ENCODE data around the gene FPGS.
"Not testable (repeated sequence)": the region's sequence is repeated elsewhere in the genome, so short reads cannot be mapped to it uniquely, and the experiment has no call there.

FPGS gene

DNA sequence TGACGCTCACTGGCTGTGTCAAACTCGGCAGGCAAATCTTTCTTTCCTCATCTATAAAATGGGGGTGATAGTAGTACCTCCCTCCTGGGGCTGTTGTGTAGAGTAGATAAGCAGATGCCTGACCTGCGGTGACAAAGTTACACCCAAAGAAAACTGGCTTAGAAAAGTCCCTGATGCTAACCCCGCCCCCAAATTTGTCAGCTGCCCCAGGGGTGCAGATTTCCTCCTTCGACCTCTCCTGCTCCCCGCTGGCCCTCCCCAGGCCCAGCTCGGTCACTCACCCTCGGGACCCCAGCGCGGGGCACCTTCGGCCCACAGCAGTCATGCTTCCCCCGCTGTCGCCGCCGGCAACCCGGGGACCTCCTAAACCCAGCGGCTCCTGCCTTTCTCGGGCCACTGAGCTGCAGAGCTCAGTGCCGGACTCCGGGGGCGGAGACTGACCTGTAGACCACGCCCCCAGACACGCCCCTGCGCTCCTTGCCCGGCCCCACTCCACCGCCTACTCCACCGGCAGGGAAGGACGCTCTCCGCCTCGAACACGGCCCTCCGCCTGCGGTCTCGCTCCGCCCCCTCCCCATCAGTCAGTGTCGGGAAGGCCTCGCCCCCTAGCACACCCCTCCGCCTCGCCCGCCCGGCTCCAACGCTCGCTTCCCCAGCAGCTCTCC is 31.6 kb upstream of the FPGS start:
- peak; percentile 57 for DNase-seq

DNA sequence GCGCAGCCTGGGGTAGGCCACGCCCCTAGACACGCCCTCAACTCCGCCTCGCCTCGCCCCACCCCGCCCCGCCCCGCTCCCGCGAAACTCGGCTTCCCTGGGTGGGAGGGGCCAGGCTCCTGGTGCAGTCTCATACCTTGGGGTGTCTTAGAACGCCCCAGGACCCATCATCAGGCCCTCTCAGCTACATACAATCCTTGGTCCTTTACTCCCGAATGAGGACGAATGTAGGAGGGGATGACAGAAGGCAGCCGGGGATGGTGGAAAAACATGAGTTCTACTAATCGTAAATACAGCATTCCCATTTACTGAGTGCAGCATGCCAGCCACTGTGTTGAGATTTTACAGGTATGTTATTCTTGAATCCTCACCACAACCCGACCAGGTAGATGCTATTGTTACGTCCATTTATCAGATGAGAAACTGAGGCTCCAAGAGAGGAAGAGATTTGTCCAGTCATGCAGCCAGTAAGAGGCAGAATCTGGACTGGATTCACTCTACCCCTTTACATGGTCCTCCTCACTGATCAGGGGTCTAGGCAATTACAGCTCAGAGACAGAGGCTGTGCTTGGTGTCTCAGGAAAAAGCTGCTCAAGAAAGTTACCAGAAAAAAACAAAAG is 31.0 kb upstream of the FPGS start:
- no peak for DNase-seq

- DNase-seq, result no peak
Observed at GRCh38 chr9:127772603-127773002, 30.1 kb upstream of the FPGS start.

DNA sequence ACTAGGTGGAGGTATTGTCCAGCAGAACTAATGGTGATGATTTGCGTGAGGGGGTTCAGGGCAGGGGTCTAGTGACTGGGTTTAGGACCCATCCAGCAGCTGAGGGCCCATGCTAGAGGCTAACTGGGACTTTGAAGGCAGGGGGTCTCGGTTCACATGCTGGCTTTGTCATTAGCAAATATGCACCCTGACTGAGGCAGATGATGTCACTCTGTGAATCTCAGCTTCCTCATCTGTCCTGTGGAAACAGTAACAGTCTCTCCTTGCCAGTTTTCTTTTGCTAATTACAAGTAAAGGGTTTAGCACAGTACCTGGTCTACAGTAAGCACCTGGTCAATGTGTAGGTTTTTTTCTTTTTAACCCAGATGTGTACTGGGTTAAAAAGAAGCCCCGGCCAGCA is 29.4 kb upstream of the FPGS start:
- no peak for DNase-seq

DNA sequence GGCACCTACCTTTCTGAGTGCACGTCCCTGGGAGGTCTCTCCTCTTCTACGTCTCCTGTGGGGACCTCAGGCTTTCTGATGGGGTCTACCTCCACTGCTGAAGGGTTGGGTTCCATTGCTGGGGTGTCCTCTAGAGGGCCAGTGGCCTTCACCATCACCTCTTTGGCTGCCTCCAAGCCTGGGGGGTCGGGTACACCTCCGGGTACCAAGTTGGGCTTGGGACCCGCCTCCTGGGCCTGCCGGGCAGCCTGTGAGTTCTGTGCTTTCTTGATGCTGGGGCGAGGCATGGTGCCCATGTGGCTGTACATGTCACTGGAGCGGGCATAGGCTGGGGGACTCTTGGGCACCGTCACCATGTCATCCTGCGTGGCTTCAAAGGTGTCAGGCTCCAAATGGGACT is 28.7 kb upstream of the FPGS start:
- DNase-seq, result no peak

DNA sequence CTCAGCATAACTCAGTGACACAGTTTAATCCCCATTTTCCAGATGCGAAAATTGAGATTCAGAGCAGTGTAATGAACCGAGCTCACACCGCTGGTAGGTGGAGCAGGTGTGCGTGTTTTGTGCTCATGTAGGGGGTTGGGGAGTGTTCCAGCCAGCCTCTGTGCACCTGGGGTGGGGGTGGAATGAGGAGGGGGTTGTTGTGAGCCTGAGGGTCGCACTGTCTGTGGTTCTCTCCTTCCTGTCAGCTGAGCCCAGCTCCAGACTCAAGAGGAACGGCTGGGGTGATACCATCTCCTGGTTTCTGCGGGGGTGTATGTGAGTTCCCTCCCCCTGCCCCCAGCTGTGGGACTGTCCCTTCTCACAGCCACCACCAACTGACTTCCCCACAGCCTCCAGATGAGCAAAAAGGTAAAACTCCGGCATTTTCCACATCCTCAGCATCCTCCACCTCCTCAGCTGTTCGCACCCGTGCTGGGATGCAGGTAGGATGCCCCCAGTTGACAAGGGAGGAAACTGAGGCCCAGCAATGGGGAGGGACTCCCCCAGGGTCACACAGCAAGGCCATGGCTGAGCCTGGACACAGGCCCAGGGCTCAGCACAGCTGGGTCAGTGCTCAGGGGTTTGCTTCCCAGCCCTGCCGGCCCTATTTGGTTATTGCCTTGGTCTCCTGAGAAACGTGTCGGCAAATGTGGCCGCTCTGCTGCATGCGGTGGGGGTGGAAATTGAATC is 26.3 kb upstream of the FPGS start:
- DNase-seq, result no peak

DNA sequence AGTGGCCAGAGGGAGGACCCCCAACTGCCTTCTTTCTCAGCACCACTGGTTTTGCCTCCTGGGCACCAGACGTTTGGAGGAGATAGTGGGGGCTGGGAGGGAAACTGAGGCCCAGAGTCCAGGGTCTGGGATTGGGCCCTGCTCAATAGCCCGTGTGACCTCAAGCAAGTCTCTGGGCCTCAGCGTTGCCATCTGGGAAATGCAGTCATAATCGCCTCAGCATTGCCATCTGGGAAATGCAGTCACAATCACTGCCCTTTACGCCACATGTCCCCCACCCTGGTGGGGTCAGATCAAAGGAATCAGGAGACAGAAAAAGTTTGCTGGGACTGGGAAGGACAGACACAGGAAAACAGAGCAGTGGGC is 25.8 kb upstream of the FPGS start:
- no peak for DNase-seq

GRCh38 chr9:127777368-127777980 is 25.2 kb upstream of the FPGS start:
- no peak for DNase-seq

DNA sequence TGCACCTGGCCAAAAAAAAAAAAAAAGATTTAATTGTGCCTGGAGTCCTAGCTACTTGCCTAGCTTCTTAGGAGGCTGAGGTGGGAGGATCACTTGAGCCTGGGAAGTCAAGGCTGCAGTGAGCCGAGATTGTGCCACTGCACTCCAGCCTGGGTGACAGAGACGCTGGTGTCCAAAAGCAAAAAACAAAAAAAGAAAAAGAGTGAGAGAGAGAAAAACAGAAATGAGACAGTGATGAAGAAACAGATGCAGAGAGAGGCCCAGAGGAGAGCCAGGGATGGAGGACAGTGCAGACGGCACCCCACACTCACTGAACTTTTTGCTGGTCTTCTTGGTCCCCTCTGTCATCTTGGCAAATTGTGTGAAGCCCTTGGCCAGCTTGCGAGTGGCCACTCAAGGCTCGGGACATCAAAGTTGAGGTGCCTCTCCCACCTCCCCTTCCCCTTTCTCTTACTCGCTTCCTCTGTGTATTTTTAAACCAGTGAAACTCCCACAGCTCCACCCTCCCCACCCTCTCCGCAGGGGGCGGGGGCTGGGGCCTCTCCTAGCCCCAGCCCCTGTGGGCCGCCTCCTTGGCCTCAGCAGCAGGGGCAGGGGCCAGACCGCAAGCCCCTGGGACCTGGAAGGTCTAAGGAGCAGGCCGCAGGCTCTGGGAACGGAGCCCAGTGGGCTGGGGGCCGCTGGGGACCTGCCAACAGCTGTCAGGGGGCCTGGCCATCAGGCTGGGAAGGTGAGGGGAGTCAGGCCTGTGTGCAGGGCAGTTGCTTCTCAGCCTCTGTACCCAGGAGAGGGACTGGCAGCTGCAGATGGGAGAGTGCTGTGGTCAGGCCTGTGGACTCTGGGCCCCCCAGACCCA is 24.2 kb upstream of the FPGS start, which contains the start of gene SH2D3C:
Gene SH2D3C, minus strand, starts transcription at position 387 of the 856 bp plus-strand sequence. Its CDS starts 39 bp downstream, at position 348.
- no peak for DNase-seq

GRCh38 chr9:127779136-127779981 is 23.3 kb upstream of the FPGS start:
- no peak for DNase-seq

- DNase-seq, result no peak
Observed at GRCh38 chr9:127780126-127780885, 22.4 kb upstream of the FPGS start.

- not testable (repeated sequence) for DNase-seq
Observed at GRCh38 chr9:127780909-127781308, 21.8 kb upstream of the FPGS start.

GRCh38 chr9:127781806-127782205 is 20.9 kb upstream of the FPGS start:
- DNase-seq, result no peak

GRCh38 chr9:127783111-127784008 is 19.3 kb upstream of the FPGS start:
- DNase-seq, result no peak

- no peak for DNase-seq
Observed at GRCh38 chr9:127785023-127785932, 17.4 kb upstream of the FPGS start.

DNA sequence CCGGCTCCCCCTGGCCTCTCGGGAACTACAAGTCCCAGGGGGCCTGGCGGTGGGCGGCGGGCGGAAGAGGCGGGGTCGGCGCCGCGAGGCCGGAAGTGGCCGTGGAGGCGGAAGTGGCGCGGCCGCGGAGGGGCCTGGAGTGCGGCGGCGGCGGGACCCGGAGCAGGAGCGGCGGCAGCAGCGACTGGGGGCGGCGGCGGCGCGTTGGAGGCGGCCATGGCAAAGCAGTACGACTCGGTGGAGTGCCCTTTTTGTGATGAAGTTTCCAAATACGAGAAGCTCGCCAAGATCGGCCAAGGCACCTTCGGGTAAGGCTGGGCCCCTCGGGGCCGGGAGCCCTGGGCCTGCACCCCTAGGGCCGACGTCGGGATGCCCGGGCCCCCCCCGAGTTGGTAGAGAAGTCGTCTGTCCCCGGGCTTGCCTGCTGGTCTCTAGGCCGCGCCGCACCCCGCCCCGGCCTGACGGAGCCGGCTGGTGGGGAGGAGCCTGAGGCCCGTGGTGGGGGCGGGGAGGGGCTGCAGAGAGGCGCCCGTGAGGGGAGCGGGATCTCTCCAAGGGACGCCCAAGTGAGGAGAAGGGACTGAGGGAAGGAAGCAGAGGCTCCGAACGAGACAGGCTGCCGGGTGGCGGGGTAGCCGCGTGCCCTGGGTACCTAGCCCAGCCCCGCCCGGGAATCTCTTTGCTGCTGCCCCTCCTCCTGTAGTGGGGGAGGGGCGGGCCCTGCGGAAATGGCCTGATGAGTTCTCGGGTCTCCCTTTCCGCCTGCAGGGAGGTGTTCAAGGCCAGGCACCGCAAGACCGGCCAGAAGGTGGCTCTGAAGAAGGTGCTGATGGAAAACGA is 16.5 kb upstream of the FPGS start, which contains the start of gene CDK9:
Gene CDK9, plus strand, starts transcription at position 102 of the 840 bp plus-strand sequence. Its CDS starts 115 bp downstream, at position 217.
- DNase-seq, result no peak

- no peak for DNase-seq
Observed at GRCh38 chr9:127786773-127787104, 15.9 kb upstream of the FPGS start.

Measured in NCI-H187 treated with DMSO at 0.1 percent for 48 hours (cell line).